Peyer's patch (tissue), 4 donors: ENCODE results near the gene CLTCL1.

Experiments
- CTCF ChIP-seq, 6 experiments: fragments of 450-650 bp in 4 of 6; fragments of 200-600 bp in 2 of 6; sonication (generic) in 1 of 6; IDR thresholded peaks; one replicate each; pipeline ENCODE4 v1.5.1; 2017 to 2019; ENCODE audit warnings: antibody characterized with exemption in 6 of 6, mild to moderate bottlenecking in 3 of 6, moderate library complexity in 1 of 6
- POLR2A ChIP-seq, 2 donors: fragments of 450-650 bp; IDR thresholded peaks; one replicate each; pipeline ENCODE4 v1.5.1; 2017; ENCODE audit warnings: antibody characterized with exemption in 2 of 2, mild to moderate bottlenecking in 2 of 2, moderate library complexity in 2 of 2

- TF ChIP-seq POLR2A (IDR thresholded peaks at IDR 0.05) (no peak), CTCF (IDR thresholded peaks at IDR 0.05) (no peak)
Measured at GRCh38 chr22:19291218-19291579, 320 bp downstream of the CLTCL1 start.
